ENCODE data around the gene ARHGEF16. TPM values are rescaled to one million over a fixed set of nuclear protein-coding genes. Genes with fewer than 3 reads are reported as not detected.

ARHGEF16 gene
- total RNA-seq, 1 donor from 2014 or later, result 5.4 TPM

GRCh38 chr1:3422638-3423037, 31.8 kb upstream of the ARHGEF16 start:
- DNase-seq, result no peak

- DNase-seq, result no peak
These were observed 31.1 kb upstream of the ARHGEF16 start for GRCh38 chr1:3423245-3423829.

GRCh38 chr1:3423896-3424611, 30.4 kb upstream of the ARHGEF16 start:
- no peak for DNase-seq

GRCh38 chr1:3425486-3426215, 28.8 kb upstream of the ARHGEF16 start:
- no peak for DNase-seq

- no peak for DNase-seq
These were observed 27.4 kb upstream of the ARHGEF16 start for GRCh38 chr1:3426956-3427535.

GRCh38 chr1:3427711-3428704, 26.5 kb upstream of the ARHGEF16 start:
- DNase-seq, result no peak

- DNase-seq, result no peak
These were observed 25.6 kb upstream of the ARHGEF16 start for GRCh38 chr1:3428899-3429298.

GRCh38 chr1:3429320-3429719, 25.1 kb upstream of the ARHGEF16 start:
- no peak for DNase-seq

- no peak for DNase-seq
These were observed 24.7 kb upstream of the ARHGEF16 start for GRCh38 chr1:3429766-3430165.

GRCh38 chr1:3430406-3430805, 24.1 kb upstream of the ARHGEF16 start:
- no peak for DNase-seq

GRCh38 chr1:3430820-3431219, 23.6 kb upstream of the ARHGEF16 start:
- DNase-seq, result no peak

- no peak for DNase-seq
These were observed 23.2 kb upstream of the ARHGEF16 start for GRCh38 chr1:3431266-3431665.

GRCh38 chr1:3431686-3432085, 22.8 kb upstream of the ARHGEF16 start:
- no peak for DNase-seq

GRCh38 chr1:3432306-3432705, 22.2 kb upstream of the ARHGEF16 start:
- no peak for DNase-seq

GRCh38 chr1:3433076-3433475, 21.4 kb upstream of the ARHGEF16 start:
- no peak for DNase-seq

- DNase-seq, result no peak
These were observed 20.7 kb upstream of the ARHGEF16 start for GRCh38 chr1:3433596-3434320.

GRCh38 chr1:3434406-3435110, 19.9 kb upstream of the ARHGEF16 start:
- no peak for DNase-seq

GRCh38 chr1:3435666-3436065, 18.8 kb upstream of the ARHGEF16 start:
- no peak for DNase-seq

- no peak for DNase-seq
These were observed 18.0 kb upstream of the ARHGEF16 start for GRCh38 chr1:3436451-3436850.

GRCh38 chr1:3436901-3437300, 17.6 kb upstream of the ARHGEF16 start:
- DNase-seq, result no peak
